Measurements from ENCODE around the gene ERRFI1.

Gene ERRFI1

DNA sequence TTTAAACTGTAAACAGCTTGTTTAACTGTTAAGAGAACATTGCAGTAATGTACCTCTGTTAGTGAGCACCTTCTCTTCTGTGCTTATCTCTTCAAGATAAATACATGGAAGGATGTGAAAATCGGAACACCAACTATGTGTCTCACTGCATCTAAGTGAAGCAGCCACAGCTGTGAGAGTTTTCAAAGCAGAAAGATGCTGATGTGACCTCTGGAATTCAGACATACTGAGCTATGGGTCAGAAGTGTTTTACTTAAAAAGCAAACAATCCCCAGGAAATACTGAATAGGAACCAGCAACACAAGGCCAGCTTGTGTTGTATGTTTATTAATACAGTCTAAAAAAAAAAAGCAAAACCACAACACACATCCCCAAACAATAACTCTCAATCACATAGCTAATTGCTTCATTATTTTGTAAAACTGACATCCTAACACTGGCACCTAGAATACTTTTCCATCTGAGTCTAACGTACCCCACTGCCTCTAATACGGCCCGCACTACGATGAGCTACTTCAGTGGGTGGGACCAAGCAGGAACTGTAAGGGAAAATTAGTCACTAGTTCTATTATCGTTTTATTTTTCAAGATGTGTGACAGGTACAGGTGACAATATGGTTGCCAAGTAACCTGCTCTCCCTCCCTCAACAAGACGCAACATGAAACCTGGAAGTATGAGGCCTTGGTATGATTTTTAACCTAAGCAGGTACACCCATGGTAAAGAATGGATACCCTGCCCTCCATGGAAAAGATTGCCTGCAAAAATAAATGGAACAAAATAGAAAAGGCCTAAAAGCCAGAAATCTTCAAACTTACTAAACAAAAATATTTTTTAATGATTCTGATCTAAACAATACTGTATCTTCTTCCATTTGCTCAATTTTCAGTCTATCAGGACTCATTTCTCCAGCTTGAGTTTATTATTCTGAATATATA lies 13.9 kb downstream of the ERRFI1 start:
- peaks cover 2% of the 10 kb centered on the region for H3K4me1 ChIP-seq
- DNase-seq (ENCODE audit: low spot score in 2 of 2) = no peak
- H3K36me3 ChIP-seq (replicated peaks) = no peaks in the 10 kb centered on the region
- no peaks in the 10 kb centered on the region for H3K27me3 ChIP-seq (ENCODE audit: low read depth)
- no peaks in the 10 kb centered on the region for H3K9me3 ChIP-seq
- H3K4me3 ChIP-seq = no peak overlapping the region
- in situ Hi-C loops (cut with MboI; ENCODE audit: low sequenced_read_pairs) = loop anchor here (10.0 to 25.0 kb wide), 2 partner anchors 333 to 700 kb away; no protein-coding TSS in a partner anchor

DNA sequence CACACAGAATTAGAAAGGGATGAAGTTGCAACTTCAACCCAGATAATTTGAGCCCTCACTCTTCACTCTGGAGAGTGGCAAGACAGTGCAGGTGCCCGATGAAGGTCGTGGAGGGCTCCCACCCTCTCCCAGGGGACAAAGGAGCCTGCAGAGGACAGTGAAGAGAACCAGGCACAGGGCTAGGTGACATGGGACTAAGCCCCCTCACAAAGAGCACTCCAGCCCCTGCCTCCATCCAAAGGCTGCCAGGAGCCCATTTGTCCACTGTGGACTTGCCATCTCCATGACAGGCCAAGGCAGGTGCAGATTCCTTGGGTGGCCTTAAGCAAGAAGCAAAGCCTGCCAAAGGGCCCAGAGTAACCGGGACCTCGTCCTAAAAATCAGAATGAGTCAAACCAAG lies 15.1 kb downstream of the ERRFI1 start:
- Histone ChIP-seq H3K36me3 (replicated peaks) (no peaks in the 10 kb centered on the region), H3K9me3 (no peaks in the 10 kb centered on the region), H3K4me3 (no peak overlapping the region), H3K27me3 (ENCODE audit: low read depth) (no peaks in the 10 kb centered on the region), H3K4me1 (no peaks in the 10 kb centered on the region)
- DNase-seq (ENCODE audit: low spot score in 2 of 2) = no peak
- in situ Hi-C loops (cut with MboI; ENCODE audit: low sequenced_read_pairs) = loop anchor here (10.0 to 25.0 kb wide), 2 partner anchors 334 to 701 kb away; no protein-coding TSS in a partner anchor

DNA sequence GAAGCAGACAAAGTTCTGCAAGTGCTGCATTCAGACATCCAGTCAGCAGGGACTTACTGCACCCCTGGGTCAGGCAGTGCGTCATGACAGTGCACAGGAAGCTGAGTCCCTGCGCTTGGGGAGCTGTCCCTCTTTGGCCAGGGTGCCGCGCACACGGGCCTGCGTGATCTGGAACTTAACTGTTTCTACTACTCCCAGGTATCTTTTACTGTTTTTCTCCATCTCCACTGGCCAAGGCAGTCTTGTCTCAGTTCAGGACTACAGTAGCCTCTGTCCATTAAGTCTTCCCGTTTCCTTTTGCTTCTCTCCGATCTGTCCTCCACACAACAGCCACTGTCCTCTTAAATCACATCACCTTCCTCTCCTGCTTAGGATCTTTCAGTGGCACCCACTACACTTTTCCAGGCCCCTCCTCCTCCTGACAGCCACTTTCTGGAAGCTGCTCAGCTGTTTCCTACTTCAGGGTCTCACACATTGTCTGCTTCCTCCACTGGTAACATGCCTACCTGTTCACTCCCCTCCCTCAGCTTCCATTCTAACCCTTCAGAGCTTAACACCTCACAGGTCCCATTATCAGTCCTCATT lies 15.9 kb downstream of the ERRFI1 start:
- in situ Hi-C loops (cut with MboI; ENCODE audit: low sequenced_read_pairs) = loop anchor here (10.0 to 25.0 kb wide), 2 partner anchors 335 to 702 kb away; no protein-coding TSS in a partner anchor
- no peak for DNase-seq (ENCODE audit: low spot score in 2 of 2)
- no peaks in the 10 kb centered on the region for H3K4me1 ChIP-seq
- H3K36me3 ChIP-seq (replicated peaks) = no peaks in the 10 kb centered on the region
- H3K9me3 ChIP-seq = no peaks in the 10 kb centered on the region
- no peak overlapping the region for H3K4me3 ChIP-seq
- H3K27me3 ChIP-seq (ENCODE audit: low read depth) = no peaks in the 10 kb centered on the region

DNA sequence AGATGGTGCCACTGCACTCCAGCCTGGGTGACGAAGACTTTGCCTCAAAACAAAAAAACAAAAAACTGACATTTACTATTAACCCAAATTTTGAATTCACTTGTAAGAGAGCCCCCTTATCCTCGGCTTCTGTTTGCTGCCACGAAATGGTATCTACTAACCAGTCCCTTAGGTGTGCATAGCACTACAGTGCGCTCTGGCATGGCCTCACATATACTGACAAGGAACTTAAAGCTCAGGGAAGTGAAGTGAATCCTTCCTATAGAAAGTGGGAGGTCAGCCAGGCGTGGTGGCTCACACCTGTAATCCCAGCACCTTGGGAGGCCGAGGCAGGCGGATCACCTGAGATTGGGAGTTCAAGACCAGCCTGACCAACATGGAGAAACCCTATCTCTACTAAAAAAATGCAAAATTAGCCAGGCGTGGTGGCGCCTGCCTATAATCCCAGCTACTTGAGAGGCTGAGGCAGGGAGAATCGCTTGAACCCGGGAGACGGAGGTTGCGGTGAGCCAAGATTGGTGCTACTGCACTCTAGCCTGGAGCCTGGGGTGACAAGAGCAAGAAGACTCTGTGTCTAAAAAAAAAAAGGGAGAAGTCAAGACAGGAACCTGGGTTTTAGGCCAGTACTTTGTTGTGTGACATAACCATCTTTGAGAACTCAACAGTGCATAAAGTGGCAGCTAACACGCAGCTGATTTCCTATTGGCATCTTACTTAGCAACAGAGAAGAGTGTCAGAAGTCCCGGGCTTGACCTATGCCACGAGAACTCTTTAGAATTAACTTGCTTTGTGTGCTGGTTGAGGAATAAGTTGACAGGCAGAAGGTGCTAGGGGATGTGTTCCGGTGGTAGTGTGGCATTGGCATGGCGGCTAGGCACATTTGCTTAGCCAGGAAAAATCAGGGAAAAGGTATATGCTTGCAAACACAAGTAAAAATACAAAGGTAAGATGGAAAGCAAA lies 16.8 kb downstream of the ERRFI1 start:
- Histone ChIP-seq H3K9me3 (no peaks in the 10 kb centered on the region), H3K36me3 (replicated peaks) (no peaks in the 10 kb centered on the region), H3K4me3 (no peak overlapping the region), H3K4me1 (no peaks in the 10 kb centered on the region), H3K27me3 (ENCODE audit: low read depth) (no peaks in the 10 kb centered on the region)
- DNase-seq (ENCODE audit: low spot score in 2 of 2) = no peak
- in situ Hi-C loops (cut with MboI; ENCODE audit: low sequenced_read_pairs) = loop anchor here (10.0 to 25.0 kb wide), 2 partner anchors 335 to 703 kb away; no protein-coding TSS in a partner anchor

DNA sequence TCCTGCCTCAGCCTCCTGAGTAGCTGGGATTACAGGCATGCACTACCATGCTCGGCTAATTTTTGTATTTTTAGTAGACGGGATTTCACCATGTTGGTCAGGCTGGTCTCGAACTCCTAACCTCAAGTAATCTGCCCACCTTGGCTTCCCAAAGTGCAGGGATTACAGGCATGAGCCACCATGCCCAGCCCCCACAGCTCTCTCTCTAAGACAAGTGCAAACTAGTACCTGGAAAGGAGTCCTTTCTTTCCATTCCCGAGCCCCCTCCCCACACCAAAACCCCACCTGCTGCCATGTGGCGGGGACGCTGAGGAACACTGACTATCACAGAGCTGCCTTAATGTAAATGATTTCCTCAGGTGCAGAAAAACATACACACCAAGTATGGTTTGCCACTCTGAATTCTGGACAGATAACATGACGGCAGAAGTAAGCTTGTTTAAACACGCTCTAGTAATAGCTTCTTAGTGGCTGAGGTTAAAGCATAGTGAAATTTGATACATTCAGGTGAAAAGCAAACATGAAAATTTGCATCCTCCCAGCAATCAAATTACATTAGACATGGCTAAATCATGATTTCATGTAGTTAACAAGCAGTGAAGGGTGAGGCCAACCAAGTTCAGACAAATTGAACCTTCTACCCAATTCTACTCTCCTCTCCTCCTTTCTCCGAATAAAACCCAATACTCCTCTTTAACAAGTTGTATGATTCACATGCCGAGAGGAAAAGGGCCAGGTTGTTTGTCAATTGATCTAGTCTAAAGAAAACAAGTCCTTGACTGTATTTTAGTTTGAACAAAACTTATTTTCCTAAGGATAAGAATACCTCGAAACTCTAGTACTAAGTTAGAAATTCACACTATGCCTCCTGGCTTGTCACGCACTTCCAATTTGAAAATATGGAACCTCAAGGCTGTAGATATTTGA lies 19.8 kb downstream of the ERRFI1 start:
- Histone ChIP-seq H3K4me3 (no peak overlapping the region), H3K36me3 (replicated peaks) (no peaks in the 10 kb centered on the region), H3K9me3 (no peaks in the 10 kb centered on the region), H3K27me3 (ENCODE audit: low read depth) (no peaks in the 10 kb centered on the region), H3K4me1 (no peaks in the 10 kb centered on the region)
- DNase-seq (ENCODE audit: low spot score in 2 of 2) = no peak
- in situ Hi-C loops (cut with MboI; ENCODE audit: low sequenced_read_pairs) = loop anchor here (25.0 kb wide), 1 partner anchor 706 kb away; no protein-coding TSS in a partner anchor

DNA sequence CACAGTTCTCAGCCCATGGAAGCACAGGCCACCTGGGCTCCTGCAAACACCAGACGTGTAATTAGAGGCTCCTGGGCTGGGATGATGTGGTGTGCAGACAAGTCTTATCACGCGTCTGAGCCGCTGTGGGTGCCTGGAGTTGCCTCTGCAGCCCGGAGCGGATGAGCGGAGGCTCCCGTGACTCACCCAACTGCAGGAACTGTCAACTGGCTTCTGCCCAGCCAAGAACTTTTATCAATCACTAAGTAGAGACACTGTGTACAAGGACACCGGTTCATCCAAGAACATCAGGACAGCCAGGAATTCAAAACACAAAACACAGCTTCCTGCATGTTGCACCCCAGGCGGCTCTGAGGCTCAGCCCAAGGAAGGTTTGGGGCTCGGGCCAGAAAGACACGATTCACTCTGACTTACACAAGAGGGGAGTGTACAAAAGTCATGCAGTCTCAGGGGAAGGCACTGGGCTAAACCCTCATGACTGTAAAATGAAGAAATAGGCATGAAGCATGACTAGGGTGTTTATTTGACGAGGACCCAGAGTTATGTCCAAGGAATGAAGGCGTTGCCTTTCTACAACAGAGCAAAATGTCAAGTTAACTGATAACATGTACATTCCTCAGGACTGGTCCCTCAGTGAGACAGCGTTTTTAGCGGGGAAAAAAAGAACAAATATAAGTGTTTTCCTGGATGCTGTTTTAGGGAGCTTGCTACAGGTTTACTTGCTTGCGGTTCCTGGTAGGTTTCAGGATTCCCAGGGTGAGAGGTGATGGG lies 21.1 kb downstream of the ERRFI1 start:
- Histone ChIP-seq H3K9me3 (no peaks in the 10 kb centered on the region), H3K36me3 (replicated peaks) (no peaks in the 10 kb centered on the region), H3K4me3 (no peak overlapping the region), H3K27me3 (ENCODE audit: low read depth) (no peaks in the 10 kb centered on the region), H3K4me1 (no peaks in the 10 kb centered on the region)
- in situ Hi-C loops (cut with MboI; ENCODE audit: low sequenced_read_pairs) = loop anchor here (25.0 kb wide), 1 partner anchor 707 kb away; no protein-coding TSS in a partner anchor
- no peak for DNase-seq (ENCODE audit: low spot score in 2 of 2)

DNA sequence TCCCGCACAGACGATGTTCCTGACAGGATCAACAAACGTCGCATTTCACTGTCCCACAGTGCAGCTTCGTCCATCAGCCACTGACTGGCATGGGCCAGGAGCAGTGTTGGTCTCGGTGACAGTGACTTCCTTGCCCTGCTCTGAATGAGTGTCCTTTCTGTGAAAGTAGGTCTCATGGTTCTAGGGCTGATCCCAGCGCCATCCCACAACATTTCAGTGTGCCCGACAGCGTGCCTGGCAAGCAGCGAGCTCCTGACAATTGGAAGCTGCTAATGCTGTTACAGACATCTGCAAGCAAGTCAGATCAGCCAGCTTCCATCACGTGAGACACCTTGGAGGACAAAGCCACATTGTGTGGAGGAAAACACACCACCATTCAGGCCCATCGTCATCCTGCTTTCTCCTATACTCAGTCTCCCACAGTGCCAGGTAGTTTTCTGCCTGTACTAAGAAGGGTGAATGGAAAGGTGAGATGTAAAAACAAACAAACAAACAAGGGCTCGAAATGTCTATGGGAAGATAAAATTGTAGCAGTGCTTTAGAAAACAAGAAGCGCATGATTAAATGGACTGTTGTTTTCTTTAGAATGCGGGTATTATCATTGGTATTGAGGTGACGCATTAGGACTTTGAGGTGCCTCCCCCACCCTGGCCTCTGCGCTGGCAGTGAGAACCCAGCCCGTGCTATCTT lies 21.9 kb downstream of the ERRFI1 start:
- Histone ChIP-seq H3K9me3 (no peaks in the 10 kb centered on the region), H3K36me3 (replicated peaks) (no peaks in the 10 kb centered on the region), H3K27me3 (ENCODE audit: low read depth) (no peaks in the 10 kb centered on the region), H3K4me1 (no peaks in the 10 kb centered on the region), H3K4me3 (no peak overlapping the region)
- in situ Hi-C loops (cut with MboI; ENCODE audit: low sequenced_read_pairs) = loop anchor here (25.0 kb wide), 1 partner anchor 708 kb away; no protein-coding TSS in a partner anchor
- DNase-seq (ENCODE audit: low spot score in 2 of 2) = no peak

DNA sequence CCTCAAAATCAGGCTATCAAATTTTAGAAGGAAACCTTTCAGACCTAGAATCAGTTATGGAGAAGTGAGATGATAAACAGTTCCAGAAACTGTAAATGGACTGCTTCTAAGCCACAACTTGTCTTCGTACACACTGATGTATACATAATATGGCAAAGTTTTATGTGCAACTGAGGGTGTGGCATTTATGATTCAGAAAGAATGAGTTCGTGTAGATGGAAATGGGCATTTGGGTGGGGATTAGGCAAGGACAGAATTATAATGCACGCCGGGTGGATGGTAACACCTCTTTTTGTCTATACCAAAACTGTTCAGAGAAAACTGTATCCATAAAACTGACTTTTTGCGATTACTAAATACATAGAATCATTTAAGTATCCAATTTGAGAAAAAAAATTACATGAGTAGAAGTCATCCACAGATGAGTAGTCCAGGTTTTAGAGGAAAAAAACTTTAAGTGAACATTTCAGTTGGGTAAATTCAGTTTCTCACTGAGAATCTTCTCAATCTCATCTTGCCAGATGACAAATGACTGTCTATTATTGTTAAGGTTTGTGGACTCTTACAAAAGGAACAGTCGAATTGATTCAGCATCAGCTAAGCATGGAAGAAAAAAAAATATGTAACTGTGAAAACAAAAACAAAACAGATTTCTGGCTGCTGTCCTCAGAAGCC lies 22.5 kb downstream of the ERRFI1 start:
- in situ Hi-C loops (cut with MboI; ENCODE audit: low sequenced_read_pairs) = loop anchor here (25.0 kb wide), 1 partner anchor 709 kb away; no protein-coding TSS in a partner anchor
- H3K4me3 ChIP-seq = no peak overlapping the region

DNA sequence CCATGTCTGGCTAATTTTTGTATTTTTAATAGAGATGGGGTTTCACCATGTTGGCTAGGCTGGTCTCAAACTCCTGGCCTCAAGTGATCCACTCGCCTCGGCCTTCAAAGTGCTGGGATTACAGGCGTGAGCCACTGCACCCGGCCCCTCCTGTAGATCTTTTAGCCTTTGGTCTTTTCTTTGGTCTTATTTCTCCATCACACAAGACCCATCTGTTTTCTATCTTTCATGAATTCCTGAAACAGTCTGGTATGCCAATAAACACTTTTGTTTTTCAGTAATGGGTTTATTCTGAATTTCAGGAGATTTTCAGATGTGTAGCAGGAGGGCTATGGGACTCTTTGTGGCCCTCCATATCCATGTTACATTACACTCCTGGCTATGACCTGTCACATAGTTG lies 23.2 kb downstream of the ERRFI1 start:
- Histone ChIP-seq H3K4me1 (no peaks in the 10 kb centered on the region), H3K27me3 (ENCODE audit: low read depth) (no peaks in the 10 kb centered on the region), H3K4me3 (no peak overlapping the region), H3K36me3 (replicated peaks) (no peaks in the 10 kb centered on the region), H3K9me3 (no peaks in the 10 kb centered on the region)
- no peak for DNase-seq (ENCODE audit: low spot score in 2 of 2)
- in situ Hi-C loops (cut with MboI; ENCODE audit: low sequenced_read_pairs) = loop anchor here (25.0 kb wide), 1 partner anchor 709 kb away; no protein-coding TSS in a partner anchor

More for the DNA sequence above, 22.5 kb downstream of the ERRFI1 start:
- no peaks in the 10 kb centered on the region for H3K27me3 ChIP-seq (ENCODE audit: low read depth)
- no peak for DNase-seq (ENCODE audit: low spot score in 2 of 2)
- H3K36me3 ChIP-seq (replicated peaks) = no peaks in the 10 kb centered on the region
- H3K9me3 ChIP-seq = no peaks in the 10 kb centered on the region
- H3K4me1 ChIP-seq = no peaks in the 10 kb centered on the region

DNA sequence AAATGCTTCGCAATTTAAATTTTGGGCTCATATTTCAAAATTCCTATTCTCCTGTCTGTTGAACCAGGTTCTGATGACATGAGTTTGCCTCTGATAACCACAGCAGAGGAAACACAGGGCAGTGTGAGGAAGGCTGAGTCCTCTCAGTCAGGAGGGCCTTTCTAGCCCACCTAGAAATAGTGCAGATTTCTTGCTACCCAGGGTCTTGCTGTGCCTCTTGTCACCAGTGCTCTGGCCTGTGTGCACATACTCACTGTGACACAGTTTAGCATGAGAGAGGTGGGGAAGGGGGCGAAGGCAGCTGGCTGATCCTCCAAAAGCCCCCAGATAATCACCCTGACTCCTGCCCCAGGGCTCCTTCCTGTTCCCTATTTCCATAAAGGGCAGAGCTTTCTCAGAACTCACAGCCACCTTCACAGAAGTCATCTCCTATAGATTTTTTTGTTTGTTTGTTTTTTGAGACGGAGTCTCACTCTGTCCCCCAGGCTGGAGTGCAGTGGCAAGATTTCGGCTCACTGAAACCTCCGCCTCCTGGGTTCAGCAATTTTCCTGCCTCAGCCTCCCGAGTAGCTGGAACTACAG lies 23.7 kb downstream of the ERRFI1 start:
- in situ Hi-C loops (cut with MboI; ENCODE audit: low sequenced_read_pairs) = loop anchor here (25.0 kb wide), 1 partner anchor 710 kb away; no protein-coding TSS in a partner anchor
- no peak for DNase-seq (ENCODE audit: low spot score in 2 of 2)
- Histone ChIP-seq H3K4me1 (no peaks in the 10 kb centered on the region), H3K4me3 (no peak overlapping the region), H3K9me3 (no peaks in the 10 kb centered on the region), H3K27me3 (ENCODE audit: low read depth) (no peaks in the 10 kb centered on the region), H3K36me3 (replicated peaks) (no peaks in the 10 kb centered on the region)

DNA sequence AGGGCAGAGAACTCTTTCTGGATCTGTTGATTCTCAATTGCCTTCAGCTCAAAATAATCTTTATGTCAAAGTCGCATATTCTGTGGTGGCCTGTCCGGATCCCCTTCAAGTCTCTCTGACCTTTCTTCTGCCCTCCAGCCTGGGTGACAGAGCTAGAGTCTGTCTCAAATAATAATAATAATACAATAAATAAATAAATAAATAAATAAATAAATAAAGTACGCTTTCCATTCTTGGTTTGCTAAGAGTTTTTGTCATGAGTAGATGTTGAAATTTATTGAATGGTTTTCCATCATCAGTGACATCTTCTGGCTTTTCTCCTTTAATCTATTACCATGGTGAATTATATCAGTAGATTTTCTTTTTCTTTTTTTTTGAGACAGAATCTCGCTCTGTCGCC lies 30.7 kb downstream of the ERRFI1 start:
- no peak overlapping the region for H3K4me3 ChIP-seq
- no peaks in the 10 kb centered on the region for H3K27me3 ChIP-seq (ENCODE audit: low read depth)
- in situ Hi-C loops (cut with MboI; ENCODE audit: low sequenced_read_pairs) = no loop called here
- DNase-seq (ENCODE audit: low spot score in 2 of 2) = no peak
- no peaks in the 10 kb centered on the region for H3K9me3 ChIP-seq
- no peaks in the 10 kb centered on the region for H3K36me3 ChIP-seq (replicated peaks)
- H3K4me1 ChIP-seq = no peaks in the 10 kb centered on the region
